Liver (tissue), 9 donors: ENCODE results near the gene MGST3. TPM values are rescaled to one million over a fixed set of nuclear protein-coding genes. Genes with fewer than 3 reads are reported as not detected.
"Not testable (repeated sequence)": the region's sequence is repeated elsewhere in the genome, so short reads cannot be mapped to it uniquely, and the experiment has no call there.

Experiments
- DNase-seq: peaks from one replicate; pipeline ENCODE4 v3.0.0-alpha.2; 2017; ENCODE audit warnings: low spot score
- H3K27ac ChIP-seq, 2 donors: one replicate each; pipeline ENCODE4 v1.7.0; 2013; ENCODE audit warnings: inconsistent platforms in 2 of 2, low read length in 2 of 2, control low read depth in 1 of 2, low read depth in 1 of 2, mild to moderate bottlenecking in 1 of 2
- H3K27me3 ChIP-seq, 4 donors: one replicate each; pipeline versions ENCODE4 v1.6.1 to v1.7.0; 2013; ENCODE audit warnings: low read length in 3 of 4, inconsistent platforms in 1 of 4, mild to moderate bottlenecking in 1 of 4, moderate library complexity in 1 of 4; ENCODE audit not compliant: control insufficient read depth in 4 of 4, insufficient read depth in 4 of 4
- H3K36me3 ChIP-seq, 4 donors: one replicate each; pipeline versions ENCODE4 v1.6.1 to v1.7.0; 2013; ENCODE audit warnings: low read length in 3 of 4, mild to moderate bottlenecking in 3 of 4, low read depth in 1 of 4, moderate library complexity in 1 of 4; ENCODE audit not compliant: control insufficient read depth in 4 of 4, insufficient read depth in 3 of 4
- H3K4me1 ChIP-seq, 4 donors: one replicate each; pipeline versions ENCODE4 v1.6.1 to v1.7.0; 2013; ENCODE audit warnings: low read length in 3 of 4, mild to moderate bottlenecking in 3 of 4, moderate library complexity in 1 of 4; ENCODE audit not compliant: control insufficient read depth in 4 of 4, insufficient read depth in 4 of 4
- H3K4me3 ChIP-seq, 3 donors: one replicate each; pipeline versions ENCODE4 v1.6.1 to v1.7.0; 2013; ENCODE audit warnings: low read length in 3 of 3, control low read depth in 1 of 3, low read depth in 1 of 3, mild to moderate bottlenecking in 1 of 3
- H3K9ac ChIP-seq, 2 donors: one replicate each; pipeline ENCODE4 v1.7.0; 2013; ENCODE audit warnings: low read length in 2 of 2, mild to moderate bottlenecking in 2 of 2, moderate library complexity in 2 of 2, control low read depth in 1 of 2, low read depth in 1 of 2
- H3K9me3 ChIP-seq, 4 donors: one replicate each; pipeline versions ENCODE4 v1.6.1 to v1.7.0; 2013; ENCODE audit warnings: low read length in 3 of 4; ENCODE audit not compliant: control insufficient read depth in 4 of 4
- EGR1 ChIP-seq, 2 donors: IDR thresholded peaks; 2 replicates each; pipeline ENCODE4 v1.6.1; 2016 to 2018; ENCODE audit warnings: antibody characterized with exemption in 2 of 2, low read depth in 2 of 2
- FOXA1 ChIP-seq: IDR thresholded peaks from 2 replicates; pipeline ENCODE4 v1.6.1; 2016; ENCODE audit warnings: antibody characterized with exemption
- FOXA2 ChIP-seq: IDR thresholded peaks from 2 replicates; pipeline ENCODE4 v1.6.1; 2016; ENCODE audit warnings: antibody characterized with exemption
- GABPA ChIP-seq, 2 donors: IDR thresholded peaks in 1 of 2; conservative IDR thresholded peaks in 1 of 2; 2 replicates each; pipeline ENCODE4 v1.6.1; 2016; ENCODE audit warnings: antibody characterized with exemption in 2 of 2, mild to moderate bottlenecking in 1 of 2, moderate library complexity in 1 of 2
- HNF4A ChIP-seq, 2 donors: conservative IDR thresholded peaks; 2 replicates each; pipeline ENCODE4 v1.6.1; 2016; ENCODE audit warnings: antibody characterized with exemption in 2 of 2, mild to moderate bottlenecking in 2 of 2
- NR2F2 ChIP-seq: IDR thresholded peaks from 2 replicates; pipeline ENCODE4 v1.6.1; 2016; ENCODE audit warnings: antibody characterized with exemption
- RAD21 ChIP-seq, 2 donors: IDR thresholded peaks; 2 replicates each; pipeline ENCODE4 v1.6.1; 2016; ENCODE audit warnings: antibody characterized with exemption in 2 of 2, mild to moderate bottlenecking in 2 of 2
- REST ChIP-seq: IDR thresholded peaks from 2 replicates; pipeline ENCODE4 v1.6.1; 2016; ENCODE audit warnings: antibody characterized with exemption, mild to moderate bottlenecking
- RXRA ChIP-seq, 2 donors: IDR thresholded peaks; 2 replicates each; pipeline ENCODE4 v1.6.1; 2017 to 2018; ENCODE audit warnings: antibody characterized with exemption in 2 of 2, mild to moderate bottlenecking in 1 of 2
- SP1 ChIP-seq: IDR thresholded peaks from 2 replicates; pipeline ENCODE4 v1.6.1; 2018; ENCODE audit warnings: antibody characterized with exemption, mild to moderate bottlenecking
- YY1 ChIP-seq: IDR thresholded peaks from 2 replicates; pipeline ENCODE4 v1.6.1; 2016; ENCODE audit warnings: antibody characterized with exemption, mild to moderate bottlenecking
- ZBTB33 ChIP-seq: IDR thresholded peaks from 2 replicates; pipeline ENCODE4 v1.6.1; 2016; ENCODE audit warnings: antibody characterized with exemption
- WGBS: extraction: QIAGEN DNeasy Blood & Tissue Kit; methylation state at CpG from one replicate; pipeline ENCODE4 v1.1.7; 2013; 5-methylcytosine and 5-hydroxymethylcytosine counted together
- polyA plus RNA-seq, 2 donors: library from polyadenylated mRNA; stranded (reverse) in 1 of 2; unstranded in 1 of 2; fragments of 200-250 nt in 1 of 2; fragments of >200 nt in 1 of 2; fragmentation: Nextera tagmentation in 1 of 2; extraction: Ambion mirVana in 1 of 2; gene quantifications; one replicate each; pipeline versions ENCODE4 v1.2.1 to v1.2.3, GENCODE V29; 2013 to 2015
- total RNA-seq, 2 donors: library from RNA; depleted of rRNA; stranded (reverse); fragments of >200 nt; gene quantifications; one replicate each; pipeline ENCODE4 v1.2.3, GENCODE V29; 2014
- donor health status: healthy.
- donor health status: healthy.
- donor health status: healthy.
- donor health status: healthy.
- donor health status: healthy.

MGST3 gene
- total and polyA plus RNA-seq, 4 donors, result 68.7 to 307 (median 181) TPM

DNA sequence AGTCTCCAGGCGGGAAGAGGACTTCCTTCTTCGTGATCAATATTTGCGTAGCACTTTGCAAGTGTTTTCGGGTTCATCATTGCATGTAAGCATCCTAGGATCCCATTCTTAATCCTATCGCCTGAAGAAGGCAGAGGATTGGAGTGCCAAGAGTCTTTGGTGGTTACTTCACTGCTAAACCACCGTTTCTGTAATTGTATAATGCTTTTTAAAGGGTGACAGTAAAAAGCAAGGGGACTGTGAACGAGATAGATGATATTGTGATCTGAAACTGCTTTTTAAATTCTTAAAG, 67.7 kb downstream of the MGST3 start:
- Histone ChIP-seq H3K27ac (peak overlapping the region; percentile 80 to 94), H3K36me3 (no peaks in the 10 kb centered on the region), H3K4me3 (peak overlapping the region; percentile 67 to 89 (median 83)), H3K4me1 (peaks cover 8 to 41% (median 26%) of the 10 kb centered on the region in 4 donors), H3K9ac (peak overlapping the region in 1 of 2 donors; percentile 75), H3K27me3 (no peaks in the 10 kb centered on the region), H3K9me3 (no peaks in the 10 kb centered on the region)
- DNase-seq, result no peak
- under 1% methylated on average over 7 of the region's 7 CpGs for WGBS
- no peak for TF ChIP-seq RAD21 (IDR thresholded peaks at IDR 0.05)
- no peak for TF ChIP-seq EGR1 (IDR thresholded peaks at IDR 0.05; ENCODE audit: low read depth in 2 of 2)
- no peak for TF ChIP-seq ZBTB33

GRCh38 chr1:165699577-165699976, 68.5 kb downstream of the MGST3 start:
- no peaks in the 10 kb centered on the region for H3K9me3 ChIP-seq
- DNase-seq, result no peak
- no peaks in the 10 kb centered on the region for H3K27me3 ChIP-seq
- H3K4me1 ChIP-seq, result peaks cover 7 to 41% (median 26%) of the 10 kb centered on the region in 4 donors
- no peak overlapping the region for H3K4me3 ChIP-seq
- H3K36me3 ChIP-seq, result no peaks in the 10 kb centered on the region
- H3K9ac ChIP-seq, result no peak overlapping the region
- 92% methylated on average over 3 of the region's 3 CpGs for WGBS
- no peak for TF ChIP-seq SP1
- TF ChIP-seq FOXA1, result no peak
- no peak for TF ChIP-seq EGR1 (IDR thresholded peaks at IDR 0.05; ENCODE audit: low read depth in 2 of 2)
- no peak for TF ChIP-seq GABPA (IDR thresholded peaks at IDR 0.05 in 1 of 2, conservative IDR thresholded peaks at IDR 0.05 in 1 of 2)
- no peak for TF ChIP-seq YY1
- no peak for TF ChIP-seq HNF4A (conservative IDR thresholded peaks at IDR 0.05)
- no peak for TF ChIP-seq FOXA2
- TF ChIP-seq ZBTB33, result no peak
- no peak for TF ChIP-seq NR2F2
- H3K27ac ChIP-seq, result no peak overlapping the region

DNA sequence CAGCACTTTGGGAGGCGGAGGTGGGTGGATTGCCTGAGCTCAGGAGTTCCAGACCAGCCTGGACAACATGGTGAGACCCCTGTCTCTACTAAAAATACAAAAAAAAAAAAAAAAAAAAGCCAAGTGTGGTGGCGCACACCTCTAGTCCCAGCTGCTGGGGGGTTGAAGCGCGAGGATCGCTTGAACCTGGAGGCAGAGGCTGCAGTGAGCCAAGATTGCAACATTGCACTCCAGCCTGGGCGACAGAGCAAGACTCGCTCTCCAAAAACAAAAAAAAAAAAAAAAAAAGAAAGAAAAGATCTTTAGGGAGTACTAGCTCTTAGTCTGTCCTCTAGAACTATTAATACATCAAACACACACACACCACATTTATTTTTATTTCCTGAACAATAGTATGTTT, 70.9 kb downstream of the MGST3 start:
- peaks cover 0 to 22% (median 13%) of the 10 kb centered on the region in 4 donors for H3K4me1 ChIP-seq
- not testable (repeated sequence) for H3K36me3 ChIP-seq, H3K9me3 ChIP-seq, H3K4me3 ChIP-seq, H3K9ac ChIP-seq, H3K27ac ChIP-seq, H3K27me3 ChIP-seq, DNase-seq
- 66% methylated on average over 7 of the region's 7 CpGs for WGBS

DNA sequence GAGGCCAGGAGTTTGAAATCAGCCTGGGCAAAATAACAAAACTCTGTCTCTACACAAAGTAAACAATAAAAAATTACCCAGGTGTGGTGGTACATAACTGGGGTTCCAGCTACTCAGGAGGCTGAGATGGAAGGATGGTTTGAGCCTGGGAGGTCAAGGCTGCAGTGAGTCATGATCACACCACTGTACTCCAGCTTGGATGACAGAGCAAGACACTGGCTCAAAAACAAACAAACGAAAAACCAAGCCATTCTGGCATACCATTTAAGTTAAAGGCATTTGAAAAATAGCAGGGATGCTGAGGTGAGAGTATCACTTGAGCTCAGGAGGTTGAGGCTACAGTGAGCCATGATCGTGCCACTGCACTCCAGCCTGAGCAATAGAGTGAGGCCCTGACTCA, 72.6 kb downstream of the MGST3 start:
- H3K27ac ChIP-seq, result no peak overlapping the region
- WGBS, result 88% methylated on average over 2 of the region's 2 CpGs
- no peaks in the 10 kb centered on the region for H3K9me3 ChIP-seq

More for the DNA sequence above, 72.6 kb downstream of the MGST3 start:
- H3K27me3 ChIP-seq, result no peaks in the 10 kb centered on the region
- no peak for TF ChIP-seq EGR1 (IDR thresholded peaks at IDR 0.05; ENCODE audit: low read depth in 2 of 2)
- no peak for TF ChIP-seq RXRA (IDR thresholded peaks at IDR 0.05)
- no peak for TF ChIP-seq REST
- H3K36me3 ChIP-seq, result no peaks in the 10 kb centered on the region
- DNase-seq, result no peak
- H3K4me3 ChIP-seq, result no peak overlapping the region
- no peak overlapping the region for H3K9ac ChIP-seq
- H3K4me1 ChIP-seq, result peaks cover 0 to 12% (median 7%) of the 10 kb centered on the region in 4 donors
